ENCODE results near the gene TLCD3A. TPM values are rescaled to one million over a fixed set of nuclear protein-coding genes. Genes with fewer than 3 reads are reported as not detected.

Gene TLCD3A
- total and polyA plus RNA-seq, 2 of the 4 experiments (the other 2 are of a cell fraction), result 15.2 to 35.0 TPM

DNA sequence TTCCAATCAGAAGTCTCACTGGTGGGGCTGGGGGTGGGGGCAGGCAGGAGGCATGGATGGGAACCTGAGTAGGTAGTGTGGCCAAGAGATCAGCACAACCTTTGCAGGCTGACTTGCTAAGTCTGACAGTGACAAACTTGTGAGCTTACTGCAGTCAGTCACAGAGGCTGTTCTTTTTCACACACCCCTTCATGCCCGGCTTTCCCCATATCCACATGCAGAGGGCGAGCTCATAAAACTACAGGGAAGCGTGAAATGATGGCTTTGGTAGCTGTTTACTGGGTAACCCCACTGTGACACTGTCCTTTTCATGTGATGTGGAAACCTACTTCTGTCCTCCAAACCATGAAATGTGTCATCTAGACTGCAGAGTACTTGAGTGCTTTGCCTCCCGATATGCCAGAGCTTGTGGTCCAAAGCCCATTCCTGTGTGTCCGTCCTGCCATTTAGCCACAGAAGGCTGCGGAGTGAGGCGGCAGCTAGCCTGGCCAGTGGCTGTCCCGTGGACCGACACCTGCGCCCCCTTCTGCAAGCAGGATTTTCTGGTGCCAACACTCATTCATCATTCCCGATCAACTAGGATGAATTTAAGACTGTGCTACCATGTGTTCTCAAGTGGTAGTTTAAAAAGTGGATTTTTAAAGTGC, 9.9 kb downstream of the TLCD3A start:
- H2BK20ac ChIP-seq (ENCODE audit: low read depth, low read length), result no peak overlapping the region
- H3K4me3 ChIP-seq (ENCODE audit: insufficient read depth, low read depth, low read length), result no peak overlapping the region
- POLR2A ChIA-PET (ENCODE audit: unreplicated experiment), result no interaction called here
- CTCF ChIA-PET, result no interaction called here
- H2BK5ac ChIP-seq (ENCODE audit: low read depth, low read length, poor library complexity, severe bottlenecking), result no peak overlapping the region
- peaks cover 8% of the 10 kb centered on the region for H3K9me1 ChIP-seq (ENCODE audit: insufficient read depth, low read length)
- dilution Hi-C loops (cut with HindIII; ENCODE audit: low sequenced_read_pairs, unreplicated experiment), result no loop called here
- H3K9me3 ChIP-seq (ENCODE audit: control insufficient read depth, insufficient read depth, low read length), result no peaks in the 10 kb centered on the region
- H2AK9ac ChIP-seq (replicated peaks; ENCODE audit: low read depth, low read length, poor library complexity), result no peak overlapping the region
- no peak for ATAC-seq (ENCODE audit: low read depth)
- no peak overlapping the region for H4K8ac ChIP-seq (ENCODE audit: low read depth in 2 of 2, low read length in 2 of 2)
- no peak overlapping the region for H2BK15ac ChIP-seq (ENCODE audit: low read depth, low read length)
- no peak overlapping the region for H2AFZ ChIP-seq (replicated peaks; ENCODE audit: low read length, poor library complexity)
- no peak overlapping the region for H3K14ac ChIP-seq (replicated peaks; ENCODE audit: low read depth, low read length)
- no peak overlapping the region for H4K5ac ChIP-seq (ENCODE audit: low read depth, low read length)
- H2AK5ac ChIP-seq (ENCODE audit: low read depth, low read length), result no peak overlapping the region
- TF ChIP-seq CHD1 (IDR thresholded peaks at IDR 0.05; ENCODE audit: low read depth, low read length) (no peak), POLR2A (IDR thresholded peaks at IDR 0.05; ENCODE audit: low read depth, low read length) (no peak), NFE2L2 (IDR thresholded peaks at IDR 0.05; ENCODE audit: low read depth, low read length) (no peak), BHLHE40 (IDR thresholded peaks at IDR 0.05; ENCODE audit: low read depth, low read length) (no peak), USF2 (IDR thresholded peaks at IDR 0.05; ENCODE audit: low read depth, low read length) (no peak), RAD21 (IDR thresholded peaks at IDR 0.05; ENCODE audit: low read length) (no peak), CEBPB (IDR thresholded peaks at IDR 0.05; ENCODE audit: low read depth, low read length) (no peak), MAFK (IDR thresholded peaks at IDR 0.05; ENCODE audit: low read depth, low read length) (no peak), RFX5 (IDR thresholded peaks at IDR 0.05; ENCODE audit: low read depth, low read length) (no peak), MXI1 (IDR thresholded peaks at IDR 0.05; ENCODE audit: borderline replicate concordance, low read depth, low read length) (no peak), MAZ (IDR thresholded peaks at IDR 0.05; ENCODE audit: borderline replicate concordance, low read depth, low read length) (no peak), RCOR1 (IDR thresholded peaks at IDR 0.05; ENCODE audit: insufficient replicate concordance, low read length) (no peak), FOS (IDR thresholded peaks at IDR 0.05; ENCODE audit: low read depth, low read length) (no peak)
- TF ChIP-seq, protein P1, sequence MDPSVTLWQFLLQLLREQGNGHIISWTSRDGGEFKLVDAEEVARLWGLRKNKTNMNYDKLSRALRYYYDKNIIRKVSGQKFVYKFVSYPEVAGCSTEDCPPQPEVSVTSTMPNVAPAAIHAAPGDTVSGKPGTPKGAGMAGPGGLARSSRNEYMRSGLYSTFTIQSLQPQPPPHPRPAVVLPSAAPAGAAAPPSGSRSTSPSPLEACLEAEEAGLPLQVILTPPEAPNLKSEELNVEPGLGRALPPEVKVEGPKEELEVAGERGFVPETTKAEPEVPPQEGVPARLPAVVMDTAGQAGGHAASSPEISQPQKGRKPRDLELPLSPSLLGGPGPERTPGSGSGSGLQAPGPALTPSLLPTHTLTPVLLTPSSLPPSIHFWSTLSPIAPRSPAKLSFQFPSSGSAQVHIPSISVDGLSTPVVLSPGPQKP (IDR thresholded peaks at IDR 0.05; ENCODE audit: borderline replicate concordance, low read depth, low read length), result no peak
- TF ChIP-seq, protein P2, sequence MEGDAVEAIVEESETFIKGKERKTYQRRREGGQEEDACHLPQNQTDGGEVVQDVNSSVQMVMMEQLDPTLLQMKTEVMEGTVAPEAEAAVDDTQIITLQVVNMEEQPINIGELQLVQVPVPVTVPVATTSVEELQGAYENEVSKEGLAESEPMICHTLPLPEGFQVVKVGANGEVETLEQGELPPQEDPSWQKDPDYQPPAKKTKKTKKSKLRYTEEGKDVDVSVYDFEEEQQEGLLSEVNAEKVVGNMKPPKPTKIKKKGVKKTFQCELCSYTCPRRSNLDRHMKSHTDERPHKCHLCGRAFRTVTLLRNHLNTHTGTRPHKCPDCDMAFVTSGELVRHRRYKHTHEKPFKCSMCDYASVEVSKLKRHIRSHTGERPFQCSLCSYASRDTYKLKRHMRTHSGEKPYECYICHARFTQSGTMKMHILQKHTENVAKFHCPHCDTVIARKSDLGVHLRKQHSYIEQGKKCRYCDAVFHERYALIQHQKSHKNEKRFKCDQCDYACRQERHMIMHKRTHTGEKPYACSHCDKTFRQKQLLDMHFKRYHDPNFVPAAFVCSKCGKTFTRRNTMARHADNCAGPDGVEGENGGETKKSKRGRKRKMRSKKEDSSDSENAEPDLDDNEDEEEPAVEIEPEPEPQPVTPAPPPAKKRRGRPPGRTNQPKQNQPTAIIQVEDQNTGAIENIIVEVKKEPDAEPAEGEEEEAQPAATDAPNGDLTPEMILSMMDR (conservative IDR thresholded peaks at IDR 0.05; ENCODE audit: low read depth, low read length), result no peak
- no peaks in the 10 kb centered on the region for H3K27me3 ChIP-seq (ENCODE audit: control insufficient read depth, insufficient read depth, low read length)
- no peak overlapping the region for H3K56ac ChIP-seq (ENCODE audit: extremely low read depth, insufficient read depth, low read length)
- intact Hi-C loops (cut with micrococcal nuclease), result no loop called here
- no peak overlapping the region for H3K9ac ChIP-seq (ENCODE audit: low read depth, low read length)
- H4K91ac ChIP-seq (ENCODE audit: insufficient read depth, low read depth, low read length), result no peak overlapping the region
- no peak overlapping the region for H2BK120ac ChIP-seq (ENCODE audit: low read depth, low read length)
- no peak overlapping the region for H3K23ac ChIP-seq (ENCODE audit: low read depth, low read length)
- DNase-seq, result no peak
- peaks cover 68% of the 10 kb centered on the region for H3K36me3 ChIP-seq (ENCODE audit: control insufficient read depth, insufficient read depth, low read length)
- no peak overlapping the region for H3K27ac ChIP-seq (ENCODE audit: insufficient read depth, low read length)
- H3K4me1 ChIP-seq (ENCODE audit: control insufficient read depth, insufficient read depth, low read length), result no peaks in the 10 kb centered on the region
- WGBS, 2 experiments (ENCODE audit: extremely low coverage in 2 of 2, insufficient read length in 1 of 2), result 73% methylated on average over 2 of the region's 11 CpGs; no CpG with 5 or more reads in 1 of the 2 experiments
- peaks cover 37% of the 10 kb centered on the region for H4K20me1 ChIP-seq (ENCODE audit: insufficient read depth, low read length)
- H3K18ac ChIP-seq (ENCODE audit: low read depth, low read length), result no peak overlapping the region
- no peak overlapping the region for H3K4me2 ChIP-seq (ENCODE audit: low read depth, low read length)
- peaks cover 21 to 88% of the 10 kb centered on the region in 2 experiments for H3K79me1 ChIP-seq (ENCODE audit: low read depth in 1 of 2, low read length in 2 of 2)
- no peak overlapping the region for H3K4ac ChIP-seq (ENCODE audit: low read depth, low read length)
- in situ Hi-C loops (cut with MboI; ENCODE audit: low sequenced_read_pairs), result no loop called here
- BruUV-seq (replicated peaks), result no TSS peak
